HG03439 (cell line): ENCODE results near the gene CNNM2.
"Not testable (repeated sequence)": the region's sequence is repeated elsewhere in the genome, so short reads cannot be mapped to it uniquely, and the experiment has no call there.

Experiments
- ATAC-seq: cut with Tn5 transposase; IDR thresholded peaks from one replicate; pipeline ENCODE4 v1.9.1; 2021; ENCODE audit warnings: mild to moderate bottlenecking, moderate library complexity; ENCODE audit not compliant: unreplicated experiment

The CNNM2 gene

DNA sequence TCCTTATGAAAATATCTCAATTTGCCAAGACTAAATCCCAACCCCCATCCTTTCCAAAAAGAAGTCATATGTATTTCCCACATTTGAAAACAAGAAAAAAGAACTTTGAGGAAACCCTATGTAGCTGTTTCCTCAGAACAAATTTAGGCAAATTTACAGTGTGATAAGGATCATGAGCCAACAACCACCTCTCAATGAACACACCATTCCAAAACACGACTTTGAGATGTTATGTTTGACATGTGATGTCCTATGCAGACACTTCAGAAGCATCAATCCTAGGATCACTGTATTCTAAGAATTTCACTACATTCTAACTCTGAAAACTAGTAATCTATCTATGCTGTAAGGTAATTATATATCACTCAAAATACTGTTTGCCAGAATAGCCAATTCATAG lies 212.8 kb downstream of the CNNM2 start:
- no peak for ATAC-seq

GRCh38 chr10:103135168-103135567 lies 217.1 kb downstream of the CNNM2 start:
- ATAC-seq, result not testable (repeated sequence)

DNA sequence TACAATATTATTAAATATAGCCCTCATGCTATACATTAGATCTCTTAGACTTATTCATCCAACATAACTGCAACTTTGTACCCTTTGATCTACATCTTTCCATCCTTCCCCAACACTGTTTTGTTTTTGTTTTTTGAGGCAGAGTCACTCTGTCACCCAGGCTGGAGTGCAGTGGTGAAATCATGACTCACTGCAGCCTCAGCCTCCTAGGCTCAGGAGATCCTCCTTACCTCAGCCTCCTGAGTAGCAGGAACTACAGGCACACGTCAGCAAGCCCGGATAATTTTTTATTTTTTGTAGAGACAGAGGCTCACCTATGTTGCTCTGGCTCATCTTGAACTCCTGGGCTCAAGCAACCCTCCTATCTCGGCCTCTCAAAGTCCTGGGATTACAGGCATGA lies 221.7 kb downstream of the CNNM2 start:
- no peak for ATAC-seq
